Mucosa of gallbladder (tissue), 1 donor: Measurements from ENCODE around the gene RALB. TPM values are rescaled to one million over a fixed set of nuclear protein-coding genes. Genes with fewer than 3 reads are reported as not detected.
"Not testable (repeated sequence)": the region's sequence is repeated elsewhere in the genome, so short reads cannot be mapped to it uniquely, and the experiment has no call there.

Source experiments
- DNase-seq: peaks from one replicate; pipeline ENCODE4 v3.0.0-alpha.2; 2020; ENCODE audit warnings: low spot score
- total RNA-seq: library from RNA; stranded (reverse); gene quantifications from one replicate; pipeline ENCODE4 v1.2.1, GENCODE V29; 2021
- donor health status: DM: no; HTN: no; CAD: no.

Gene RALB
- total RNA-seq, 1 donor from 2014 or later, result 48.1 TPM

DNA sequence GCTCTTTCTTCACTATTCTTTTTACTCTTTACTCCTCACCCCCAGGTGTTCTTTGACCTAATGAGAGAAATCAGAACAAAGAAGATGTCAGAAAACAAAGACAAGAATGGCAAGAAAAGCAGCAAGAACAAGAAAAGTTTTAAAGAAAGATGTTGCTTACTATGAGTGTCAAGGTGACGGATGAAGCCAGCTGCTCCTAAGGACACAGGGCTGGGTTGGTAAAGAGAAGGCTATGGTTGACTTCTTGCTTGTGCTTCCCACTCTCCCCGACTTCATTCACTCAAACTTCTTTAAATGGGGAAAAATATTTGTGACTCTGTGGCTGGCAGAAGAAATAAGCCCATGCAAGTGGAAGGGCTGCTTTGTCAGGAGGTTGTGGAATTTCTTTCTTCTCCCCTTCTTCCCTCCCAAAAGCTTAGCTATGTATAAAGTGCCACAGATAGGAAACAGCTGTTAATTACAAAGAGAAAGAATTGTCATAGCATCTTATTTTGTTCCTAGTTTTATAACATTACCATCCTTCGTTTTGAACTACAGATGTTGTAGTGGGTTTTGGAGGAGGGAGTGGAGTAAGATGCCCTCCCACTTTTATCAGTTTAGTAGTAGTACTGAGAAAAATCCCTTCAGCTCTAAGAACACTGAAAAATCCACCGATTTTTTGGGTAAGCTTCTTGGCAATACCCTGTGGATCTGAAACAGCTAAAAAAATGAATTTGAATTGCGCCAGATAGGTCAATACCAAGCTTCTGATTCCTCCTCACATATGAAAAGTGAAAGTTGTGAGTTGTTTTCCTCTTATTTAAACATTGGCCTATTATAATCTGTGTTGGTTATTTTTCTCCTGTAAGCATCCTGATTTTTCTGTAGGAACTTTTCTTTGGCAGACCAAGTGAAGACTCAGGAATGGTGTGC is 40.7 kb downstream of the RALB start:
- DNase-seq, result no peak

DNA sequence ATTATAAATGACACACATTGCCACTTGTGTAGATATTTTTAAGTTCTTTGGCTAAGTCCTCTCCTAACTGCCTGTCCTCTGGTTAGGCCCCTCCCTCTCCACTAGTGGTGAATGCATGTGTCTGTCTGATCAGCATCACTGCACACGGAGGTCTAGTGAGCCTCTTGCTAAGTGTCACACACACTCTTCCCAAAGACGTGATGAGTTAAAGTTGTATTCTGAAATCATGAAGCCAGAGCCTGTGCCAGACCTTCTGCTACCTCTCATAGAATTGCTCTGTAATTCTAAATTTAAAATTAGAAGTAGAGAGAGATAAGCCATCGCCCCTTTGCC is 41.3 kb downstream of the RALB start:
- no peak for DNase-seq

GRCh38 chr2:120298173-120298835 is 45.7 kb downstream of the RALB start:
- no peak for DNase-seq

- no peak for DNase-seq
Observed at GRCh38 chr2:120299004-120299403, 46.4 kb downstream of the RALB start.

DNA sequence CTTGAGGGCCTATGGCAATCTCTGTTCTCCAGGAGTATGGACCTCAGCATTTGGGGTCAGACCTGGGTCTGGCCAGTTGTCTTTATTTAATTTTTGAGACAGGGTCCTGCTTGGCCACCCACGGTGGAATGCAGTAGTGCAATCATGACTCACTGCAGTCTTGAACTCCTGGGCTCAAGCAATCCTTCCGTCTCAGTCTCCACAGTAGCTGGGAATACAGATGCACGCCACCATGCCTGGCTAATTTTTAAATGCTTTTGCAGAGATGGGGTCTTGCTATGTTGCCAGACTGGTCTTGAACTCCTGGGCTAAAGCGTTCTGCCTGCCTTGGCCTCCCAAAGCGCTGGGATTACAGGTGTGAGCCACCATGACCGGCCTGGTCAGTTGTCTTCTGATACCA is 46.9 kb downstream of the RALB start:
- DNase-seq, result no peak

GRCh38 chr2:120300385-120300784 is 47.7 kb downstream of the RALB start:
- DNase-seq, result no peak

DNA sequence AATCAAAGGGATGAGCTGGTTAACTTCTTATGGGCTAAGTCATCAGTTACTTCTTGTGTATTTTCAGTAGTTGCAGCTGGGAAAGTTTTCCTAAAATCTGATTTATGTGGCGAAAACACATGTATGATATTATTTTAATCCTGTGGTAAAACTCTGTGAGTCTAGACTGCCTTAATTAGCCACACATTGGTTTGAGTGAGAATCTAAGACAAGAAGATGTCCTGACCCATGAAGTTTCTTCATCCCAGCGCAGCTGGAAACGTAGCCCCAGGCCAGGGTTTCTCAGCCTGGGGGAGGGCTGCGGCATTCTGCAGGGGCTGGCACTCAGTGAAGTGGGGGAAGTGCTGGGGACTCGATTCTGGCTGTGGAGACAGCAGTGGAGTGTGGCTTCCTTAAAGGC is 48.6 kb downstream of the RALB start:
- no peak for DNase-seq

- DNase-seq, result no peak
Observed at GRCh38 chr2:120302301-120302700, 49.6 kb downstream of the RALB start.

DNA sequence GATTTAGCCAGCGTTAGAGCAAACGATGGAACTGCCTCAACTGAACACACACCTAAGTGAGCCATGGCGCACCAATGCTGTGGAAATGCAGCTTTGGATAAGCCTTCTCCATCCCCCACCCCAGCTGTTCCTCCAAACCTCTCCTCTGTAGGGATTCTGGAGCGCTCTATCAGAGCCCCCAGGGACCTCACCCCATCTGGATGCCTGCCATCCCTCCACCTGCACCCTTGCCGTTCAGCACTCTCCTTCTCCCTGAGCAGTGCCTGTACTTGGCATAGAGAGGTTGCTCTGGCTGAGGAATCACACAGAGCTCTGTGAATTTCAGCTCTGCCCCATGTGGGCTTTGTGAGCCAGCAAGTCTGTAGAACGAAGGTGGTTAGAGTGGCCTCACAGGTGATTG is 50.5 kb downstream of the RALB start:
- no peak for DNase-seq

DNA sequence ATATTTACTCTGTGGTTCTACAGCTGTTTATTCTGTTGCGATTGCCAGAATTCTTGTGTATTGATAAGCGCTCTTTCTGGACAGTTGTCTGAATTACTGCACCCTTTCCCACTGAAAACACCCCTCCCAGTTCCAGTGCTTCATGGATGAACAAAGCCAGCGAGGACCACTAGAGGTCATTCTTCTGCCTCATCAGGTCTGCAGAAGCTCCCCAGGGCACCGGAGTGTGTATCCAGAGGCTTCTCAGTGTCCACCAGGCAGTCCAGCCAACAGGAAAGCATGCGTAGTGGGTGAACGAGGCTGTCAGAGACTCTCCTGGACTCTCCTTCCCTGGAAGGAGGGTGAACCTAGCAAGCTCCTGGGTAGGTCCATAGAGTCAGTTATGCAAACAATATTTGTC is 52.6 kb downstream of the RALB start:
- no peak for DNase-seq

DNA sequence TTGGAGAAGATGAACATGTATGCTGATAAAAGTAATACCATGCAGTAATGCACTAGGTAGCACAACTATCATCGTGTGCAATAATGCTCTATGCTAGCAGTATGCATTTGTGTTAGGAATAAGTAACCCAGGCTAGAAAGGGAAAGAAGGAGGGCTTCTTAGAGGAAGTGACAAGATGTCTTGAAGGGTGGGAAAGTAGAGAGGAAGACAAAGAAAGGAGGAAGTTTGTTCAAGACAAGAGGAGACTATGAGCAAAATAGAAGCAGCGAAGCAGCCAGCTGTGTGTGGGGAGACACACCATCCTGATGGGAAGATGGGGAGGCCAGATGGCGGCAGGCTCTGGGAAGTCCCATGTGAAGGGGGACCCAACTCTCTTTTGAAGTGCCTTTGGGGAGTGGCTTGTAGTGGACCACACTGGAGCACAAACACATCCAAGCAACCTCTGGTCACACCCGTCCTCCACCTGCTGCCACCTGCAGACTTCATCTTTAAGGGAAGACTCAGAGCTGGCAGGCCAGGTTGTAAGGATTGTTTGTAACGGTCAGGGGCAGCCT is 53.4 kb downstream of the RALB start:
- no peak for DNase-seq

GRCh38 chr2:120307482-120307881 is 54.8 kb downstream of the RALB start:
- no peak for DNase-seq

- no peak for DNase-seq
Observed at GRCh38 chr2:120308038-120308910, 55.6 kb downstream of the RALB start.

DNA sequence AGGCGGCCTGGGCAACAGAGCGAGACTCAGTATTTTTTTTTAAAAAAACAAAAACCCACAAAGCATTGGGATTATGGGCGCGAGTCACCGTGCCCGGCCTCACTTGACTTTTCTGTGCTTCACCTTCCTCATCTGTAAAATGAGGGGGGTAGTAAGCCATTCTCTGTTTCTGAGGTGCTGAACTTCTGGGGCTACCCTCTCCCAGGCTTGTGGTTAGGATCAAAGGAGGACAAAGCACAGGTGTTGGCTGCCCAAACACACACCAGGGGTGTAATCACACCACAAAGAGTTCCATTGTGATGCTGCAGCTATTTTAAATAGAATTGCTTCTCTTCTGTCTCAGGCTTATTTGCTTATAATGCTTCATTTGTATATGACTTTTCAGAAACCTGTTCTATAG is 57.5 kb downstream of the RALB start:
- DNase-seq, result no peak

GRCh38 chr2:120310841-120311240 is 58.2 kb downstream of the RALB start:
- not testable (repeated sequence) for DNase-seq

- DNase-seq, result no peak
Observed at GRCh38 chr2:120312076-120312475, 59.4 kb downstream of the RALB start.

GRCh38 chr2:120312860-120313694 is 60.4 kb downstream of the RALB start:
- DNase-seq, result peak; percentile 86

DNA sequence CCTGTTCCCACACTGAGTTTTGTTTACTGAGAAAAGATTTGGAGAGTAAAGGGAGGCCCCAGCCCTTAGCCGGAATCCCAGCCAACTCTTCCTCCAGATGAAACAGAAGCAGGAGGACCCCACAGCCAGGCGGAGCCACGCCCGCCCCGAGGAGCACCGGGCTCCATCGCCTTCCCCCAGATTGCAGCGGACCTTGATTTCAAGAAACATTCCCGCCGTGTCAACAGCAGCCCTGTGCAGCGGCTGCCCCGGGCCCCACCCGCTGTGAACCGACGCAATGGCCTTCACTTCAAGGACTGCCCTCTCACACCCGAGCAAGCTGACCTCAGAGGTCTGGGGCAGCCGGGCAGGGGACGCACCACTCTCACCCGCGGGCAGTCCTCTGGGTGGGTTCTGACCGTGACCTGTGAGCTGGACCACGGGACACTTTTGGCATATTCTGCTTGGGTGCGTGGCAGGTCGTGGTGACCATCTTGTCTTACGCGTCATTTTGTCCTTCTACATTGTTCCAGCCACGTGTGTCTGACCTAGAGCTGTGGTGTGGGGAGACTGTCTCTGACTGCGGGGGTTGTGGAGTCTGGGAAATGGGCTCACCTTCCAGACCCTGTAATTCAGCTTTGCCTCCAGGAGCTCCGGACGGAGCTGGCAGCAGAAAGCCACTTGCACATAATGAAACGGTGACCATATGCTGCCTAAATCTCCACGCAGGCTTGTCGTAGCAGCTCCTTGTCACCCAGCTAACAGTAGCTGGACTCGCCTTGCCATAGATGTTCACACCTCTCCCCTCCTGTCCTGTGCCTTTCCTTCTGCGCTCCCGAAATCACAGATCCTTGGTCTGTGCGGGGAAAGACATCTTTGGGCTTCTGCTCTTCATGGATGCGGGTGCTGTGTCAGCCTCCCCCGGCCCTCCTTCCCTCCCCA is 61.3 kb downstream of the RALB start:
- no peak for DNase-seq

- DNase-seq, result no peak
Observed at GRCh38 chr2:120314690-120315366, 62.2 kb downstream of the RALB start.
